Panc1 (cell line): ENCODE data around the gene FGF11. TPM values are rescaled to one million over a fixed set of nuclear protein-coding genes. Genes with fewer than 3 reads are reported as not detected.

Source experiments
- ATAC-seq: fragments of 200-7000 bp; cut with Tn5 transposase; 2 replicates; pipeline ENCODE4 v1.9.1; 2020; ENCODE audit warnings: mild to moderate bottlenecking, moderate library complexity
- BruUV-seq: library from RNA; stranded (reverse); fragments of 400-500 nt; replicated peaks from 2 replicates; lab custom pipeline; 2021; lab: Mats Ljungman, UMichigan
- CTCF ChIA-PET: fragments of 300-600 bp; sonication (Branson Sonifier 250); formaldehyde crosslinking; loops from one replicate; lab custom pipeline; 2022; ENCODE audit warnings: antibody characterized with exemption; lab: Charles Lee
- POLR2A ChIA-PET: fragments of 300-600 bp; sonication (Branson Sonifier 250); formaldehyde crosslinking; loops from one replicate; lab custom pipeline; 2022; ENCODE audit warnings: antibody characterized with exemption; lab: Charles Lee
- DNase-seq: peaks from one replicate; pipeline ENCODE4 v3.0.0-alpha.2; 2010; ENCODE audit warnings: low read depth, low spot score
- H3K27ac ChIP-seq: 2 replicates; pipeline ENCODE4 v1.5.1; 2011; ENCODE audit warnings: mild to moderate bottlenecking, low read length, inconsistent platforms
- H3K27me3 ChIP-seq: fragments of 200-500 bp; sonication (Bioruptor generic); 2 replicates; pipeline ENCODE4 v1.6.0; 2014; ENCODE audit warnings: low read length, inconsistent platforms; ENCODE audit not compliant: control insufficient read depth, insufficient read depth
- H3K36me3 ChIP-seq: fragments of 200-500 bp; sonication (Bioruptor generic); 2 replicates; pipeline ENCODE4 v1.5.1; 2014; ENCODE audit warnings: inconsistent platforms, mild to moderate bottlenecking, low read length, moderate library complexity; ENCODE audit not compliant: control insufficient read depth, insufficient read depth
- H3K4me1 ChIP-seq: 2 replicates; pipeline ENCODE4 v1.5.1; 2011; ENCODE audit warnings: inconsistent platforms, mild to moderate bottlenecking, low read length, moderate library complexity; ENCODE audit not compliant: control insufficient read depth, insufficient read depth
- H3K4me3 ChIP-seq, 2 experiments: 2 replicates each; pipeline ENCODE4 v1.5.1; 2011 to 2012; ENCODE audit warnings: low read depth in 2 of 2, low read length in 2 of 2, mild to moderate bottlenecking in 2 of 2, inconsistent platforms in 1 of 2, moderate library complexity in 1 of 2
- H3K9me3 ChIP-seq: fragments of 200-500 bp; sonication (Bioruptor generic); 2 replicates; pipeline ENCODE4 v1.5.1; 2014; ENCODE audit warnings: low read depth, mild to moderate bottlenecking, inconsistent platforms, low read length, moderate library complexity; ENCODE audit not compliant: control insufficient read depth, insufficient read depth
- POLR2AphosphoS5 ChIP-seq: IDR thresholded peaks from 2 replicates; pipeline ENCODE4 v1.6.1; 2012; ENCODE audit warnings: mild to moderate bottlenecking, low read depth, low read length, moderate library complexity
- REST ChIP-seq, 2 experiments: IDR thresholded peaks; 2 replicates each; pipeline ENCODE4 v1.6.1; 2011 to 2012; ENCODE audit warnings: low read depth in 2 of 2, control low read depth in 1 of 2, low read length in 1 of 2, mild to moderate bottlenecking in 1 of 2, moderate library complexity in 1 of 2; ENCODE audit not compliant: insufficient read depth in 1 of 2
- SIN3A ChIP-seq: IDR thresholded peaks from 2 replicates; pipeline ENCODE4 v1.6.1; 2012; ENCODE audit warnings: low read depth, mild to moderate bottlenecking, low read length, moderate library complexity, borderline replicate concordance; ENCODE audit not compliant: insufficient read depth
- TCF7L2 ChIP-seq: IDR thresholded peaks from 2 replicates; pipeline ENCODE4 v1.6.1; 2011; ENCODE audit warnings: mild to moderate bottlenecking, low read depth, low read length, inconsistent platforms
- in situ Hi-C: cut with HindIII; loops from 2 replicates; pipeline ENCODE4 v1.10.0; 2016; ENCODE audit warnings: low sequenced_read_pairs, low pct_unique_long_range_greater_than_20kb
- intact Hi-C: fragments of 100-400 bp; cut with micrococcal nuclease; formaldehyde crosslinking; loops from one replicate; pipeline ENCODE4 v1.10.0; 2022; ENCODE audit not compliant: unreplicated experiment
- total RNA-seq: library from RNA; stranded (reverse); gene quantifications from one replicate; pipeline ENCODE4 v1.2.1, GENCODE V29; 2021; ENCODE audit not compliant: unreplicated experiment
- TF ChIP-seq, protein P1 (sequence below): fragments of 450-650 bp; IDR thresholded peaks from 2 replicates; pipeline ENCODE4 v1.5.1; 2017; ENCODE audit warnings: mild to moderate bottlenecking

The FGF11 gene
- total RNA-seq, 1 experiment from 2014 or later = 4.4 TPM

- ATAC-seq (no peak), DNase-seq (no peak)
- BruUV-seq = no TSS peak
- CTCF ChIA-PET = no interaction called here
- H3K9me3 ChIP-seq = no peaks in the 10 kb centered on the region
- in situ Hi-C loops (no loop called here), intact Hi-C loops (no loop called here)
- H3K4me3 ChIP-seq = no peak overlapping the region
- H3K27me3 ChIP-seq = no peaks in the 10 kb centered on the region
- POLR2A ChIA-PET = no interaction called here
- H3K27ac ChIP-seq = no peak overlapping the region
- TF ChIP-seq, protein P1, sequence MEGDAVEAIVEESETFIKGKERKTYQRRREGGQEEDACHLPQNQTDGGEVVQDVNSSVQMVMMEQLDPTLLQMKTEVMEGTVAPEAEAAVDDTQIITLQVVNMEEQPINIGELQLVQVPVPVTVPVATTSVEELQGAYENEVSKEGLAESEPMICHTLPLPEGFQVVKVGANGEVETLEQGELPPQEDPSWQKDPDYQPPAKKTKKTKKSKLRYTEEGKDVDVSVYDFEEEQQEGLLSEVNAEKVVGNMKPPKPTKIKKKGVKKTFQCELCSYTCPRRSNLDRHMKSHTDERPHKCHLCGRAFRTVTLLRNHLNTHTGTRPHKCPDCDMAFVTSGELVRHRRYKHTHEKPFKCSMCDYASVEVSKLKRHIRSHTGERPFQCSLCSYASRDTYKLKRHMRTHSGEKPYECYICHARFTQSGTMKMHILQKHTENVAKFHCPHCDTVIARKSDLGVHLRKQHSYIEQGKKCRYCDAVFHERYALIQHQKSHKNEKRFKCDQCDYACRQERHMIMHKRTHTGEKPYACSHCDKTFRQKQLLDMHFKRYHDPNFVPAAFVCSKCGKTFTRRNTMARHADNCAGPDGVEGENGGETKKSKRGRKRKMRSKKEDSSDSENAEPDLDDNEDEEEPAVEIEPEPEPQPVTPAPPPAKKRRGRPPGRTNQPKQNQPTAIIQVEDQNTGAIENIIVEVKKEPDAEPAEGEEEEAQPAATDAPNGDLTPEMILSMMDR = no peak
- no peak for TF ChIP-seq REST (IDR thresholded peaks at IDR 0.05; ENCODE audit: insufficient read depth in 1 of 2, low read depth in 2 of 2, low read length in 1 of 2)
- no peak for TF ChIP-seq TCF7L2
- no peak for TF ChIP-seq SIN3A
- no peak for TF ChIP-seq POLR2AphosphoS5
- no peaks in the 10 kb centered on the region; the same call in 1 of the 2 replicates for H3K4me1 ChIP-seq
- no peaks in the 10 kb centered on the region for H3K36me3 ChIP-seq
These were observed 28.5 kb upstream of the FGF11 start for GRCh38 chr17:7410634-7411426.

GRCh38 chr17:7411427-7411750, 27.9 kb upstream of the FGF11 start:
- ChIA-PET CTCF (no interaction called here), POLR2A (no interaction called here)
- intact Hi-C loops = no loop called here
- H3K36me3 ChIP-seq = no peaks in the 10 kb centered on the region
- no peak for TF ChIP-seq SIN3A
- no peak for TF ChIP-seq POLR2AphosphoS5
- TF ChIP-seq TCF7L2 = no peak
- TF ChIP-seq, protein P1 = no peak
- TF ChIP-seq REST (IDR thresholded peaks at IDR 0.05; ENCODE audit: insufficient read depth in 1 of 2, low read depth in 2 of 2, low read length in 1 of 2) = no peak
- no peak overlapping the region for H3K27ac ChIP-seq
- no peaks in the 10 kb centered on the region for H3K9me3 ChIP-seq
- no peak for ATAC-seq
- no peak for DNase-seq
- no TSS peak for BruUV-seq
- H3K27me3 ChIP-seq = no peaks in the 10 kb centered on the region
- H3K4me3 ChIP-seq = no peak overlapping the region
- no peaks in the 10 kb centered on the region for H3K4me1 ChIP-seq
- in situ Hi-C loops = no loop called here
